WI38 (cell line): ENCODE data around the gene DHX35.
A peak's percentile ranks its signal among the peaks of the same experiment; 100 is the strongest.

Experiments
- H3K4me3 ChIP-seq: 2 replicates; pipeline ENCODE4 v1.5.1; 2011; ENCODE audit warnings: low read depth, mild to moderate bottlenecking, control low read depth, low read length
- TF ChIP-seq, protein P1 (sequence below): IDR thresholded peaks from 2 replicates; pipeline ENCODE4 v1.5.1; 2012; ENCODE audit warnings: low read depth, mild to moderate bottlenecking, control low read depth, low read length

DHX35 gene, protein sequence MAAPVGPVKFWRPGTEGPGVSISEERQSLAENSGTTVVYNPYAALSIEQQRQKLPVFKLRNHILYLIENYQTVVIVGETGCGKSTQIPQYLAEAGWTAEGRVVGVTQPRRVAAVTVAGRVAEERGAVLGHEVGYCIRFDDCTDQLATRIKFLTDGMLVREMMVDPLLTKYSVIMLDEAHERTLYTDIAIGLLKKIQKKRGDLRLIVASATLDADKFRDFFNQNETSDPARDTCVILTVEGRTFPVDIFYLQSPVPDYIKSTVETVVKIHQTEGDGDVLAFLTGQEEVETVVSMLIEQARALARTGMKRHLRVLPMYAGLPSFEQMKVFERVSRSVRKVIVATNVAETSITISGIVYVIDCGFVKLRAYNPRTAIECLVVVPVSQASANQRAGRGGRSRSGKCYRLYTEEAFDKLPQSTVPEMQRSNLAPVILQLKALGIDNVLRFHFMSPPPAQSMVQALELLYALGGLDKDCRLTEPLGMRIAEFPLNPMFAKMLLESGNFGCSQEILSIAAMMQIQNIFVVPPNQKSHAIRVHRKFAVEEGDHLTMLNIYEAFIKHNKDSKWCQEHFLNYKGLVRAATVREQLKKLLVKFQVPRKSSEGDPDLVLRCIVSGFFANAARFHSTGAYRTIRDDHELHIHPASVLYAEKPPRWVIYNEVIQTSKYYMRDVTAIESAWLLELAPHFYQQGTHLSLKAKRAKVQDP

DNA sequence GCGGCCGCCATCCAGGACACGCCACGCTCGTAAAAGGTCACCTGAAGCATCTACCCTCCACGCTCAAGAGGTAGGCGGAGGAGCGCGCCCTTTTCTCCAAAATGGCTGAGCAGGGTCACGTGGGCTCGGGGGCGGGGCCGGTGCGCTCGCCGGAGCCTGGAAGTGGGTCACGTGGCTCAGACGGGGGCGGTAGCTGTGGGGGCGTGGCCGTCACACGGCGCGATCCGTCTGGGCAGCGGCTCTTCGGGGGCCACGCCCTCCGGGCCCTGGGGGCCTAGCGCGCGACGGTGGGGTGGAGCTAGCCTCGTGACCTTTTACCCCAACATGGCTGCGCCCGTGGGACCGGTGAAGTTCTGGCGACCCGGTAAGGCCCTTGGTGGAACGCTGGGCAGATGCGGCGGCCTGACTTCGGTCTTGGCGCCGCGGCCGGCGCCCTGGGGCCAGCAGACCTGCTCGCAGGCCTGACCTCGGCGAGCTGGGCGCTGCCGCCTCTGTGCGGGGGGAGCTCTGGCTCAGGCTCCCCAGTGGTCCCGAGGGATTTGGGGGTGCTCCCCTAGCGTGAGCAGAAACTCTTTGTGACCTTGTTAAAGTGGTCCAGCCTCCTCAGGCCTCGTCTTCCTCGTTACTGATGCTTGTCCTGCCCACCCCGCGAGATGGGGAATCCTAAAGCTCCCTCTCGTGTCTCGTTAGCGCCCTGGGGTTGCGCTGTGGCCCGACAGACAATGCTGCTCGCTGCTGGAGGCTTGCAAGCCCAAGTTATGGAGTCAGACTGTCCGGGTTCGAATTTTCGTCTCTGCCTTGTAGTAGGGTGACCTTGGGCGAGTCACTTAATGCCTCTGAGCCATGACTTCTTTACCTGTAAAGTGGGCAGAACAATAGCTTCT lies at the start of gene DHX35:
Gene DHX35 (plus strand): TSS at position 301 of the 884 bp plus-strand sequence. CDS start 24 bp downstream, at position 325.
- H3K4me3 ChIP-seq, result peak within 1 kb of the TSS; percentile 96
- TF ChIP-seq, protein P1, sequence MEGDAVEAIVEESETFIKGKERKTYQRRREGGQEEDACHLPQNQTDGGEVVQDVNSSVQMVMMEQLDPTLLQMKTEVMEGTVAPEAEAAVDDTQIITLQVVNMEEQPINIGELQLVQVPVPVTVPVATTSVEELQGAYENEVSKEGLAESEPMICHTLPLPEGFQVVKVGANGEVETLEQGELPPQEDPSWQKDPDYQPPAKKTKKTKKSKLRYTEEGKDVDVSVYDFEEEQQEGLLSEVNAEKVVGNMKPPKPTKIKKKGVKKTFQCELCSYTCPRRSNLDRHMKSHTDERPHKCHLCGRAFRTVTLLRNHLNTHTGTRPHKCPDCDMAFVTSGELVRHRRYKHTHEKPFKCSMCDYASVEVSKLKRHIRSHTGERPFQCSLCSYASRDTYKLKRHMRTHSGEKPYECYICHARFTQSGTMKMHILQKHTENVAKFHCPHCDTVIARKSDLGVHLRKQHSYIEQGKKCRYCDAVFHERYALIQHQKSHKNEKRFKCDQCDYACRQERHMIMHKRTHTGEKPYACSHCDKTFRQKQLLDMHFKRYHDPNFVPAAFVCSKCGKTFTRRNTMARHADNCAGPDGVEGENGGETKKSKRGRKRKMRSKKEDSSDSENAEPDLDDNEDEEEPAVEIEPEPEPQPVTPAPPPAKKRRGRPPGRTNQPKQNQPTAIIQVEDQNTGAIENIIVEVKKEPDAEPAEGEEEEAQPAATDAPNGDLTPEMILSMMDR, result no peak

- H3K4me3 ChIP-seq, result no peak overlapping the region
- TF ChIP-seq, protein P1, result no peak
These were observed 46.8 kb upstream of the DHX35 start for GRCh38 chr20:38915355-38915754.

DNA sequence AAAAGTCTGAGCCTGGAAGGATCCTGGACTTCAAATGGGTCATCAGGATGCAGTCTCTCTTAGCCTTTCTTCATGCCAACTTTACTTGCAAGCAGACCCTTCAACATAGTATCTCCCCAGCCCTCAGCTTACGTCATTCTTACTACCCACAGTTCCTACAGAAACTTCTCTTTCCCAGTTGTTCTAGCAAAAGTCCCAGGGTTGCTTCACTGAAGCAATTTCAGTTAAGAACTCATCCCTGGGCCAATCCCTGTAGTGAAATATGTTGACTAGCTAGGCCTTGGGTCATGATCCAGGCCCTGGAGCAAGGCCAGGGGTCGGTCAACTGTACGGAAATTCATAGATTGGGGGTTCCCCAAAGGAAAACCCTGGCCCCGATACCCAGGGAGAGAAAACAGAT lies 44.5 kb upstream of the DHX35 start:
- TF ChIP-seq, protein P1, result no peak

GRCh38 chr20:38918172-38918571 lies 44.0 kb upstream of the DHX35 start:
- TF ChIP-seq, protein P1, result no peak
- no peak overlapping the region for H3K4me3 ChIP-seq

More for the DNA sequence above, 44.5 kb upstream of the DHX35 start:
- no peak overlapping the region for H3K4me3 ChIP-seq

DNA sequence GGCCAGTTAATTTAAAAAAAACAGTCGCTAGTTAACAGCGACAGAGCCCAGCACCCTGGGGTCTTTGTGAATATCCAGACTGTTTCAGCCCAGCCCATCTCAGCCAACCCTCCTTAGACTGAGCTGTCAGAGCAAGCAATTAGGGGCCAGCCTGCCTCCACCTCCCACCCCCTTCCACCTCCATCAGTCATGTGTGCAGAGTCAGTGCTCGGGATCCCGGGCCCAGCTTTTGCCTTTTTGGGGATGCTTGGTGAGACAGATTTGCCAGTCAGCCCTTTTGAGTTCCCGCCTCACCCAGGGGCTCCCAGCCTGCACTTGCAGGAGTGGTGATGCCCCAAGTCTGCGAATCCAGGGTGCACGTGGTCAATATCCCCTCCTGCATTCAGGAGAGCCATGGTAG lies 42.5 kb upstream of the DHX35 start:
- no peak overlapping the region for H3K4me3 ChIP-seq
- TF ChIP-seq, protein P1, result no peak

- TF ChIP-seq, protein P1, result no peak
- H3K4me3 ChIP-seq, result no peak overlapping the region
These were observed 41.7 kb upstream of the DHX35 start for GRCh38 chr20:38920411-38920810.
